Loucy (cell line): Measurements from ENCODE around the gene TRAPPC4.
"Not testable (repeated sequence)": the region's sequence is repeated elsewhere in the genome, so short reads cannot be mapped to it uniquely, and the experiment has no call there.

Source experiments
- H2AFZ ChIP-seq: fragments of 200-600 bp; sonication (generic); 2 replicates; pipeline ENCODE4 v1.6.0; 2016; ENCODE audit warnings: antibody characterized with exemption, mild to moderate bottlenecking, low read length, moderate library complexity
- H3F3A ChIP-seq: fragments of 200-600 bp; 2 replicates; pipeline ENCODE4 v1.6.0; 2016; ENCODE audit warnings: antibody characterized with exemption, low read depth, mild to moderate bottlenecking
- H3K27me3 ChIP-seq: fragments of 200-600 bp; sonication (generic); 2 replicates; pipeline ENCODE4 v1.6.1; 2014; ENCODE audit warnings: low read length, mild to moderate bottlenecking; ENCODE audit not compliant: insufficient read depth, poor library complexity, severe bottlenecking
- H3K36me3 ChIP-seq: fragments of 200-600 bp; sonication (generic); 2 replicates; pipeline ENCODE4 v1.6.1; 2016; ENCODE audit warnings: low read length; ENCODE audit not compliant: insufficient read depth
- H3K4me1 ChIP-seq: fragments of 200-600 bp; sonication (generic); 2 replicates; pipeline ENCODE4 v1.5.1; 2014; ENCODE audit warnings: low read length, mild to moderate bottlenecking; ENCODE audit not compliant: insufficient read depth, poor library complexity, severe bottlenecking
- H3K4me2 ChIP-seq: fragments of 200-600 bp; sonication (generic); 2 replicates; pipeline ENCODE4 v1.6.0; 2014; ENCODE audit warnings: antibody characterized with exemption, low read length, low read depth, mild to moderate bottlenecking; ENCODE audit not compliant: poor library complexity, severe bottlenecking
- H3K4me3 ChIP-seq: fragments of 200-600 bp; sonication (generic); 2 replicates; pipeline ENCODE4 v1.5.1; 2014; ENCODE audit warnings: low read length, mild to moderate bottlenecking, mixed read lengths; ENCODE audit not compliant: poor library complexity, severe bottlenecking
- H3K79me2 ChIP-seq: fragments of 200-600 bp; sonication (generic); 2 replicates; pipeline ENCODE4 v1.6.1; 2014; ENCODE audit warnings: low read length; ENCODE audit not compliant: insufficient read depth
- H3K9ac ChIP-seq: fragments of 200-600 bp; sonication (generic); 2 replicates; pipeline ENCODE4 v1.6.0; 2014; ENCODE audit warnings: mild to moderate bottlenecking, low read depth, low read length, moderate library complexity; ENCODE audit not compliant: poor library complexity, severe bottlenecking
- H3K9me2 ChIP-seq: fragments of 200-600 bp; sonication (generic); replicated peaks from 2 replicates; pipeline ENCODE4 v1.6.1; 2016; ENCODE audit warnings: low read depth, low read length, mixed read lengths
- H3K9me3 ChIP-seq: fragments of 200-600 bp; sonication (generic); 2 replicates; pipeline ENCODE4 v1.6.1; 2014; ENCODE audit warnings: mild to moderate bottlenecking, antibody characterized with exemption, low read length, low read depth; ENCODE audit not compliant: insufficient read depth
- H4K20me1 ChIP-seq: fragments of 200-600 bp; sonication (generic); 2 replicates; pipeline ENCODE4 v1.6.0; 2014; ENCODE audit warnings: antibody characterized with exemption, low read length, mild to moderate bottlenecking; ENCODE audit not compliant: insufficient read depth, poor library complexity, severe bottlenecking
- CTCF ChIP-seq: fragments of 200-600 bp; sonication (generic); conservative IDR thresholded peaks from 2 replicates; pipeline ENCODE4 v1.5.1; 2014; ENCODE audit warnings: mild to moderate bottlenecking, antibody characterized with exemption, low read length
- EZH2phosphoT487 ChIP-seq: fragments of 200-600 bp; IDR thresholded peaks from 2 replicates; pipeline ENCODE4 v1.6.1; 2018; ENCODE audit warnings: antibody characterized with exemption, mild to moderate bottlenecking, moderate library complexity, borderline replicate concordance

The TRAPPC4 gene

DNA sequence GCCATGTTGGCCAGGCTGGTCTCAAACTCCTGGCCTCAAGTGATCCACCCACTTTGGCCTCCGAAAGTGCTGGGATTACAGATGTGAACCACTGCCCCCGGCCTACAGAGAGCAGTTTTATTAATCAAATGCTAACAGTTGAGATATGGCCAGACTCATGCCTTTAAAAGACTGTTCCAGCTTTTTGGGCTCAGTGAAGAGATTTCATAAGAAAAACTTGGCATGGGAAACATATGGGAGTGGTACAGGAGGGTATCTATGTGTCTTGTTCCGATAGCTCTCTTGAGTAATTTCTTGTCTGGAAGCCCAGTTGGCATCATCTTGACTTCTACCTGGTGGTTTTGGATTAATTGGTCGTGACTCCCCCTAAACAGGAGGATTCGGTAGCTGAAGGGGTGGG is 20.3 kb downstream of the TRAPPC4 start:
- TF ChIP-seq CTCF, result no peak
- Histone ChIP-seq H3K9me3 (no peaks in the 10 kb centered on the region), H3K4me3 (no peak overlapping the region), H3K9ac (no peak overlapping the region), H3F3A (no peaks in the 10 kb centered on the region), H3K4me2 (no peak overlapping the region), H3K36me3 (no peaks in the 10 kb centered on the region), H2AFZ (no peak overlapping the region), H3K27me3 (no peaks in the 10 kb centered on the region), H3K9me2 (no peaks in the 10 kb centered on the region), H3K79me2 (no peaks in the 10 kb centered on the region), H4K20me1 (no peaks in the 10 kb centered on the region), H3K4me1 (no peaks in the 10 kb centered on the region)

GRCh38 chr11:119039471-119039870 is 20.9 kb downstream of the TRAPPC4 start:
- H3K9ac ChIP-seq, H3K9me3 ChIP-seq, H4K20me1 ChIP-seq, H3K27me3 ChIP-seq, H3K36me3 ChIP-seq, H3F3A ChIP-seq, H3K9me2 ChIP-seq, H2AFZ ChIP-seq, H3K4me2 ChIP-seq, H3K79me2 ChIP-seq, H3K4me1 ChIP-seq, H3K4me3 ChIP-seq: not testable (repeated sequence)

- Histone ChIP-seq H3K27me3 (no peaks in the 10 kb centered on the region), H3K36me3 (peaks cover 26% of the 10 kb centered on the region; the same call in 1 of the 2 replicates), H3K4me2 (no peak overlapping the region), H3K9ac (no peak overlapping the region), H3K4me1 (no peaks in the 10 kb centered on the region), H3K79me2 (no peaks in the 10 kb centered on the region), H3K4me3 (no peak overlapping the region), H4K20me1 (peaks cover 3% of the 10 kb centered on the region), H2AFZ (no peak overlapping the region), H3K9me2 (no peaks in the 10 kb centered on the region), H3F3A (no peaks in the 10 kb centered on the region), H3K9me3 (no peaks in the 10 kb centered on the region)
- TF ChIP-seq CTCF (no peak), EZH2phosphoT487 (no peak)
Observed at GRCh38 chr11:119041821-119042514, 23.4 kb downstream of the TRAPPC4 start.

DNA sequence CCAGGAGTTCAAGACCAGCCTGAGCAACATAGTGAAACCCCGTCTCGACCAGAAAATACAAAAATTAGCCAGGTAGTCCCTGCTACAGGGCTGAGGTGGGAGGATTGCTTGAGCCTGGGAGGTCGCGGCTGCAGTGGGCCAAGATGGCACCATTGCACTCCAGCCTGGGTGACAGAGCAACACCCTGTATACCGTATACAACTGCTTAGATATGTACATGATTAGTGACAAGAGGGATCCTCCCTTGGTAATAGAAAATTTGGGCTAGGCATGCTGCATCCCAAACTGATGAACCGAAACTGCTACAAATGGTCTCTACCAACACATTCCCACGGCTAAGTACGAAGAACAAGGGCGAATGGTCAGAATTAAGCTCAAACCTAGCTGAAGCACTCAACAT is 24.4 kb downstream of the TRAPPC4 start:
- Histone ChIP-seq H3K4me2 (no peak overlapping the region), H2AFZ (no peak overlapping the region), H4K20me1 (peaks cover 3% of the 10 kb centered on the region), H3K36me3 (peaks cover 35% of the 10 kb centered on the region; the same call in 1 of the 2 replicates), H3K9me3 (no peaks in the 10 kb centered on the region), H3K9ac (no peak overlapping the region), H3K79me2 (no peaks in the 10 kb centered on the region), H3K9me2 (no peaks in the 10 kb centered on the region), H3K27me3 (no peaks in the 10 kb centered on the region), H3F3A (no peaks in the 10 kb centered on the region), H3K4me1 (no peaks in the 10 kb centered on the region), H3K4me3 (no peak overlapping the region)
- TF ChIP-seq CTCF, result no peak
- TF ChIP-seq EZH2phosphoT487, result no peak
